ENCODE results near the gene LY86.

DNA sequence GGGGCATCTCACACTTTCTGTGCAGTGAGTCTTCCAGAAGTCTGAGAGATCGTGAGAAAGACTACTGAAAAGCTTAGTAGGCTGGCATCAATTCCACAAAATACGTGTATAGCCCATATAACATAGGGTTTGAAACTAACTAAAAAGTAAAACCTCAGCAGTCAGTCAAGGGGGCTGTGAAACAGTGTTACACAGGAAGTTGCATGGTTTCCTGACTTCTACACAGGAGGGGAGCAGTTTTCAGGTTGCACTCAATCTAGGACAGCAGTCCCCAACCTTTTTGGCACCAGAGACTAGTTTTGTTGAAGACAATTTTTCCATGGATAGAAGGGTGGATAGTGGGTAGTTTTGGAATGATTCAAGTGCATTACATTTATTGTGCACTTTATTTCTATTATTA is 4.7 kb upstream of the LY86 start:
- TF ChIP-seq CTCF (IDR thresholded peaks at IDR 0.05; ENCODE audit: extremely low read depth in 1 of 2, insufficient read depth in 1 of 2, low read depth in 1 of 2, low read length in 2 of 2): no peak
- TF ChIP-seq MYC (IDR thresholded peaks at IDR 0.05; ENCODE audit: low read depth, low read length): no peak
- TF ChIP-seq EZH2 (IDR thresholded peaks at IDR 0.05; ENCODE audit: borderline replicate concordance, low read depth, low read length, severe bottlenecking): no peak
